ENCODE results near the gene FOXD4L6. TPM values are rescaled to one million over a fixed set of nuclear protein-coding genes. Genes with fewer than 3 reads are reported as not detected.
"Not testable (repeated sequence)": the region's sequence is repeated elsewhere in the genome, so short reads cannot be mapped to it uniquely, and the experiment has no call there.

The FOXD4L6 gene
- polyA plus RNA-seq (ENCODE audit: insufficient read length in 12 of 12) = under 1 TPM in 1 of 12 donors, not detected in 11; 0.11 TPM
- long read RNA-seq, donor 1 = 0 reads
- long read RNA-seq, donor 2 = 0 reads
- long read RNA-seq, donor 3 = 0 reads
- long read RNA-seq, donor 4 = 0 reads
- long read RNA-seq, donor 5 = 0 reads
- long read RNA-seq, donor 6 = 0 reads
- long read RNA-seq, donor 7 = 0 reads
- long read RNA-seq, donor 8 = 0 reads
- long read RNA-seq, donor 9 = 0 reads
- long read RNA-seq, donor 10 = 0 reads
- long read RNA-seq, donor 11 = 0 reads

DNA sequence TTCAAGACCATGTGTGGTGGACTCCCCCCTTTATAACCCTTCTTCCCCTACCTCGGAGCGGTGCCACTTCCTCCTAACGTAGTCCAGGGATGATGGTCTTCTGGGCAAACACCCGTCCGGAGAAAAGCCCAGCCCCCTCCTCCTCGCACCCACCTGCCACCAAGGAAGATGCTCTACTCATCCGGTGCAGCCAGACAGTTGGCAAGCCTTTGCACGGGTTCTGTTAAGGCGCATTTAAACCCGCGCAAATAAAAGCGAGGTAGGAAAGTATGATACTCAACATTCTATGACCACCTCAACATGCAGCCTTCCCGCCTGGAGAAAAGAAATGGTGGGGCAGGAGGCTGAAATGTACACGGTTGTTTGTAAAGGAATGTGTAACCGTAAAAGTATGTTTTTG lies at the start of gene FOXD4L6:
FOXD4L6 (minus strand) TSS at position 101 of the 400 bp plus-strand sequence. CDS start 298 bp downstream, outside the sequence.
- not testable (repeated sequence) for DNase-seq

DNA sequence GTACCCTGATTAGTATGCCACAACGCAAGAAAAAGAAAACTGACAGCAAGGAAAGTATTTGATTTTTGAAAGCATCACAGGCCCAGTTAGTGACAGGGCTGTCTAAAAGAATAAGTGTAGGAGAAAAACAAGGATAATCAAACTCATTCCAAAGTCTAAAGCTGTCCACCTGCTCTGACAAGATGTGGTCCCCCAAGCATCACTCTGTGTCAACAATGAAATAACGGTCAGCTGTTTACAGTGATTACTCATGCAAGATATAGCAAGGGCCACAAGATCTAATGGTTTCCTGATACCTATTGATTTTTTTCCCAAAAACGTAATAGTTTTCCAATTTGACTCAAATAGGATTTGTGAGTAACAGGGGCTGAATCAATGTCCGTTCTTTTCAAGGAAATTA lies 46.5 kb upstream of the FOXD4L6 start:
- DNase-seq = not testable (repeated sequence)

DNA sequence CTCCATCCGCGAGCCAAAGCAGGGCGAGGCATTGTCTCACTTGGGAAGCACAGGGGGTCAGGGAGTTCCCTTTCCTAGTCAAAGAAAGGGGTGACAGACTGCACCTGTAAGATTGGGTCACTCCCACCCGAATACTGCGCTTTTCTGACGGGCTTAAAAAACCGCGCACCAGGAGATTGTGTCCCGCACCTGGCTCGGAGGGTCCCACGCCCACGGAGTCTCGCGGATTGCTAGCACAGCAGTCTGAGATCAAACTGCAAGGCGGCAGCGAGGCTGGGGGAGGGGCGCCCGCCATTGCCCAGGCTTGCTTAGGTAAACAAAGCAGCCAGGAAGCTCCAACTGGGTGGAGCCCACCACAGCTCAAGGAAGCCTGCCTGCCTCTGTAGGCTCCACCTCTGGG lies 21.6 kb upstream of the FOXD4L6 start:
- DNase-seq = not testable (repeated sequence)

DNA sequence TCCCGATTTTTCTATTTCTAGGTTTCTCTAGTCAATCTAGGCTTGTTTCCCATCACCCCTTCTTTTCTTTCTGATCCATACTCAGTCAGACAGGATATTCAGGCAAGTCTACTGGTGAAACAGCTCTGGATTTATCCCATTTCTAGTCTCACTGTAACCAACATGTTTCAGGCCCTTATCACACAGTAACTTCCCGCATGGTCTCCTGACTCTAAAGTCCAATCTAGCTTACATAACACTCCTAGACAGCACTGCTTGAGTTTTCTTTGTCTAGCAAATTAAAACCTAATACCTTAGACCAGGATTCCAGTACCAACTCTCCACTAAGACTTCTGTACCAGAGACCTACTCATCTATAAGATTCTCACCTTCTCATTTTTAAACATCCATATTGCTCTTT lies 13.4 kb upstream of the FOXD4L6 start:
- not testable (repeated sequence) for DNase-seq

DNA sequence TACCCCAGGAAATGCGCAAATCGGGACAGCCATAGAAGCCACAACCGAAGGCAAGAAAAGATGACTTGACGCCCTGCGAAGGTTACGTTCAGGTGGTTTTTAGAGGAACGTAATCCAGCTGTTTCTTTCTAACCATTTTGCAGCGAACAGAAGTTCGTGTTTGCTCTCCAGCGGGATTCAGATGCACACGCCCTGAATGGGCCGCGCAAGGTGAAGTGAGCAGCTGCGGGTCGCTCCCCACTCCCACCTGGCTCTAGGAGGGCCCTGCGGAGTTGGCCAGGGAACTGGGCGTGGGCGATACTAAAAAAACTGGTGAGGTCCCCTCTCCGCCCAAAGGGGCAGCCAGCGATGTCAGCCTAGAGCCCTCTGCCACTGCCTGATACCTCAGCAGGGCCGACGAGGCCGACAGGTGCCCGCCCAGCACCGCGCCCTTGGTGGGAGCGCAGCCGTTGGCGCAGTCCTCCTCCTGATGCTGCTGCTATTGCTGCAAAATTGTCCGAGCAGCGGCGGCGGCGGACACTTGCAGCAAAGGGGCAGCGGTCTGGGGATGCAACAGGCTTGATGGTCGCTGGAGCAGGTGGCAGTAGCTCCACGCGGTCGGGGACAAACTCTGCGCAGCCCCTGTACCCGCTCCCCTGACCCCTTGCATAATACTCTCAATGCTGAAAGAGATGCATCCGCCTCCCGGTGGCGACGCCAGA lies 1.6 kb downstream of the FOXD4L6 start:
- DNase-seq = not testable (repeated sequence)

DNA sequence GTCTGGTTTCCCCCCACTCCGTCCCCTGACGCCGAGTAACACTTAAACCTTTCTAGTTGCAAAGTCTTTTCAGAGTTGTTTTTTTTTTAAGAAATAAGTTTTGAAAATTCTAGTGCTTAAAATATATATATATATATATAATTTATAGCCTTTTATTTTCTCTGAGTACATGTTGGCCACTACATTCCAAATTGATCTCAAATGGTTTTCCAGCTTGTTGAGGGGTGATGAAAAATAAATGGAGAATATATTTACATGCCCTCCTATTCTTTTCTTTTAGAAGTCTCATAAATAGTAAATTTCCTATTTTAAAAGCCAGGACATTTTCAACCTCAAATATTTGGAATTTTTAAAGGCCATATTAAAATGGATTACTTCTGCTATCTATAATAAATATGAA lies 2.5 kb downstream of the FOXD4L6 start:
- not testable (repeated sequence) for DNase-seq

DNA sequence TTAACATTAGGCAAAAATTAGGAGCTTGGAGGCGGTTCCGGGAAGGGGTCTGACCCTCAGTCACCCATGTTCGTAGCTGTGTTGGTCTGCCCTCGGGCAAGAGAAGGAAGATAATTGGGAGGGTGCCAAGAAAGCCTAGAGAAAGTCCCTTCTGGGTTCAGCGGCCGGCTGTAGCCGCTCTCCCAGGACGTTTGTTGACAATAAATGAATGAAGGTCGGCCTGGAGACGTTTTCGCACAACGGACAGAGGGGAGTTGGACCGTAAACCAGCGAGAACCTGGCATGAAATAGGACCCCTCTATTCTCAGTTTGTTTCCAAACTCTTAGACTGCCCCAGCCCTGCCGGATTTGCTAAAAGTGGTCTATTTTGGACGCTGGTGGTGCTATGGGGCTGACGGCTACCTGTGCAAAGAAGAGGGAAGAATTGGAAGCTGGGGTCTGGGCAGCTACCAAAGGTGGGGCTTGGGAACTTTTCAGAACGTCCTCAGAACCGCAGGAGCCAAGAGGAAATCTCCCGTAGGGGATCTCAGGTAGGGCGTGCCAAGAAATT lies 3.3 kb downstream of the FOXD4L6 start:
- DNase-seq = not testable (repeated sequence)

DNA sequence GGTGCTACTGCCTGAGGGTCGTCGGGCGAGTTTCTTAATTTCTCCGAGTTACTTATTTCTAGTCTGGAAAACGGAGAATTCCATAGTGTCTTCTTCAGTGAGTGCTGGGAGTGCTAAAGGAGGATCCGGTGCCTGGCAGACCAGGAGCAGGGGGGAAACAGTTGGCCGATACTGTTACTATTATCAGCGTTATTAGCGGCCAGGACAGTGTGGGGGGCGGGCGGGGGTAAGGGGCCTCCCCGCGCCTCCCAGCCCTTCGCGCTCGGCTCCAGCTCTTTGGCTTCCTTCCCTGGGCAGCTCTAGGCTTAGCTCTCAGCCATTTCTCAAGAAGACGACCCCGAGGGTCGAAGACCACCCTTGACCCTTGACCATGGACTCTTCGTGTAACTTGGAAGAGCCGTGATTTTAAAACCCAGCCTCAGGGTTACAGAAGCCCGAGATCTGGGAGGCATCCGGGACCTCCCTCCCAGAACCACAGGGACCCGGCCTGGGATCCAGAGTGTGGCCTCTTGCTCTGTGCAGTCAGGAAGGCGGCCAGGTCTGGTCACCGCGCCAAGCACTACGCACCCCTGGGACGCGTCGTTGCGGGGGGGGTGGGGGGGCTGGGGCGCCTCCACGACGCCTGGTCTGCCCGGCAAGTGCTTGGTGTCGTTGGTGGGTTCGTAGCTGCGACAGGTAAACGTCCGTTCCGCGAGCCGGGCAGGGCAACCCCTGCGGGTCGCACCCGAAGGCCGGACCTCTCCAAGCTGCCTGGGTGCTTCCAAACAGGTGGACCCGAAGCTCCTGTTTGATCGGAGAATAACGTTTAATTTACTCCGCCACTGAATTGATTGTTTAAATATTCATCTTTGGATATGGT lies 4.0 kb downstream of the FOXD4L6 start:
- not testable (repeated sequence) for DNase-seq

DNA sequence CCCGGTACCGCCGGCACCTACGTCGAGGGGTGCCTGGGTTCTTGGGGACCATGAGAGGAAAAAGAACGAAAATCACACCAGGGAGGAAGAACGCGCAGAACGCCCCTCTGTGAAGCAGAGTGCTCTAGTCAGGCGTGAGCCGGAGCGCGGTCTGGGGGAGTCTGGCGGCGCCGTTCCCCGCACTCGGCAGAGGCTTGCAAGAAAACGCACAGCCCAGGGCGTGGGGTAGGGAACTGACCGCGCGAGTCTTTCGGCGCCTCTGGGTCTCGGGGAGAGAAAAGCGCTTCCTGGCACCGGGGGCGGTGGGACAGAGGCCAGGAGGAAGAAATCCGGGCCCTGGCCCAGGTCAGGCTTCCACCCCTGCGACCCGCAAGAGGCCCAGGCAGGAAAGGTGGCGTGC lies 4.7 kb downstream of the FOXD4L6 start:
- not testable (repeated sequence) for DNase-seq

DNA sequence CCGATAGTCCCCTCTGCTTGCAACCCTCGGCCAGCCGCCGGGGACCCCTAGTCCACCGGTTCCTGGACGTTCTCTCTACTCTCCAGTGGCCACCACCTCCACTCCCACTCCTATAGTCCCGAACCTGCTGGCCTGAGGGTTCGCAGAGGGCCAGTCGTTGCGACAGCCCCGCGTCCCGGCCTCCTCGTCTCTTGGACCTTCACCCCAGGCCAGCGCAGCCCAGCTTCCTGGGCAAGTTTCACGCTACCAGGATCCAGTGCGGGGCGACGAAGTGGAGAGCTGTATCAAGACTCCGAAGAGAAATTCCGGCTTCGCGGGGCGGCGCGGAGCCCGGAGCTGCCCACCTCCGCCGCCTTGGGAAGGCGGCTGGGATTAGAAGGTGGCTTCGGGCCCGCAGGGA lies 5.1 kb downstream of the FOXD4L6 start:
- DNase-seq = not testable (repeated sequence)

DNA sequence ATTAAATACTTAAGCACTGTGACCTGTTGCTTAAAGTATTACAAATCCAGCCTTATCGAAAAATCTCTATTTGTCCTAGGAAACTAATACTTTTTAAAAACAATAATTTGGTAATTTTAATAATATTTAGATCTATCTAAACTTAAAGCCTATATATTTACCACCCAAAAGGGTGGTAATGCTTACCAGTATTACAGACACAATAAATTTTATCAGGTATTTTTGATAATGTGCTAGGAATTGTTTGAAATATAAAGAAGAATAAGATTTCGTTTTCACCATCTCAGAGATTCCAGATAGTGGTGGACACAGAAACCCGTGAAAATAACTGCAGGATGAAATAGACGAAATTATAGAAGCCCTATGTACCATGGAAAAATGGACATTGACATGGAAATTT lies 7.8 kb downstream of the FOXD4L6 start:
- not testable (repeated sequence) for DNase-seq

DNA sequence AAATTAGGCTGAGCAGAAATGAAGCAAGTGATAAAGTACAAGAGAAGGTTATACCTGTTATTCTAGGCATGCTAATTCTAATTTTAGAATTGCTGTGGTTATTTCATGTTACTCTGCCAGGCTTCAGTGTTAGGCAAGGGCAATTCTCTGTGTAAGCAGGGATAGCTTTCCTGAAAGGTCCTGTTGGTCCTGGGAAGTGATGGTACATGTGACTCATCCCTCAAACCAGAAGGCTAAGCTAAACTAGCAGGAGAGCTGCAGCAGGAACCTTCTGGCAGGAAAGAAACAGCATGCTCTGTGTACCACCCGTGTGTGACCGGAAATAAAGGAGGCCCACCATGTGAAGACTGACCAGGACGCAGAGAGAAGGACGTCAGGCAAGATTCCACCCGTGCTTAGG lies 8.8 kb downstream of the FOXD4L6 start:
- not testable (repeated sequence) for DNase-seq

DNA sequence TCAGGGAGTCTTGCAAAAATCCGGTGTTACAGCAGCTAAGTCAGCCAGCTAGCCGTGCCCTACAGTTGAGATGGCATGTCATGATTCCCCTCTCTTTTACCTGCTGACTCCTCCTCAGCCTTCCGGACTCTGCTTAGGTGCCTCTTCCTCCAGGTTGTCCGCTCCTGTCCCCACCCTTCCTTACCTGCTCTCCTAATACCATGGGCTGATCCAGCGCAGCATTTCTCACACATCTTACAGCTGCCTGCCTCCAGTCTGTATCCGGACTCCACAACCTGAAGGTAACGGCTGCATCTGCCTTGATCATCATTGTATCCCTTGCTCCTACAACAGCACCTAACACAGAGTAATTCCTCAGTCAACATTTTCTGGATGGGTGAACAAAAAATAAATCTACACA lies 9.2 kb downstream of the FOXD4L6 start:
- not testable (repeated sequence) for DNase-seq

DNA sequence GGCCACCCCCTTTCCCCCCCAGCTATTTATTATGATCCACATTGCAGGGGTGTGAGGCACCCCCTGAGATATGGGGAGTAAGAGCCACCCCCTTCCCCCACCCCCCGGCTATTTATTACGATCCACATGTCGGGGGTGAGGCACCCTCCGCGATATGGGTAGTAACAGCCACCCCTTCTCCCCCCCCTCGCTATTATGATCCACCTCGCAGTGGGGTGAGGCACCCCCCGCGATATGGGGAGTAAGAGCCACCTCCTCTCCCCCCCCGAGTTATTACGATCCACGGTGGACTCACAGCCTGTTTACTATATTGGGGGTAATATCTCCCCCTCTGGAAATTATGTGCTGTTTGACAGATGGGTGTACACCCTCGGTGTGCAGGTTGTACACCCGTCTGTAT lies 15.1 kb downstream of the FOXD4L6 start:
- DNase-seq = not testable (repeated sequence)

DNA sequence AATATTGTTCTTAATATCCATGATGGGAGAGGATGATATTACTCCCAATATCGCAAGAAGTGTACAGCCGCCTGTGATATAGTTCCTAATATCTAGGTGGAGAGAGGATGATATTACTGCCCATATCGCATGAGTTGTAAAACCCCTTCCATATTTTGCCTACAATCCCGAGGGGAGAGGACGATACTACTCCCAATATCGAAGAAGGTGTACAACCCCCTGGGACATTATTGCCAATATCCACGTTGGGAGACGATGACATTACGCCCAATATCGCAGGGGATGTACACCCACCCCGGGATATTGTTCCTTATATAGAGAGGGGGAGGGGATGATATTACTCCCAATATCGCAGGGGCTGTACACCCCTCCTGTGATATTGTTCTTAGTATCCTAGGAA lies 17.1 kb downstream of the FOXD4L6 start:
- DNase-seq = not testable (repeated sequence)

DNA sequence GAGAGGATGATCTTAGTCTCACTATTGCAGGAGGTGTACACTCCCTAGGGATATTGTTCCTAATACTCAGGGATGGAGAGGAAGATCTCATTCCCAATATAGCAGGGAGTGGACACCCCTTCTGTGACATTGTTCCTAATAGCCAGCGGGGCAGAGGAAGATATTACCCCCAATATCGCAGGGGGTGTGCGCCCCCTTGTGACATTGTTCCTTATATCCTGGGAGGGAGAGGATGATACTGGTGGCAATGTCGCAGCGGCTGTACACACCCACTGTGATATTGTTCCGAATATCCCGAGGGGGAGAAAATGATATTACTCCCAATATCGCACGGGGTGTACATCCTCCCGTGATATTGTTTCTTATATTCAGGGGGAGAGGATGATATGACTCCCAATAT lies 17.6 kb downstream of the FOXD4L6 start:
- not testable (repeated sequence) for DNase-seq

DNA sequence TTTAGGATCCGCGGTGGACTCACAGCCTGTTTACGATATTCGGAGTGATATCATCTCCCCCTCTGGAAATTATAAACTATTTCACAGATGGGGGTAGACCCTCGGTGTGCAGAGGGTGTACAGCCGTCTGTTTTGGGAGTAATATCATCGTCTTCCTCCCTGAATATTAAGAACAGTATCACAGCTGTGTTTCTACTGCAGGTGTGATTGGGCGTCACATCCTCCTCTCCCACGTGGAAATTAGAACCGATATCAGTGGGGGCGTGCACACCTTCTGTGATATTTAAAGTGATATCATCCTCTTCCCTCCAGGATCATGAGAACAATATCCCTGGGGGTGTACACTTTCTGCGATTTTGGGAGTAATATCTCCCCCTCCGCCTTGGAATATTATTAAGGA lies 19.2 kb downstream of the FOXD4L6 start:
- not testable (repeated sequence) for DNase-seq

DNA sequence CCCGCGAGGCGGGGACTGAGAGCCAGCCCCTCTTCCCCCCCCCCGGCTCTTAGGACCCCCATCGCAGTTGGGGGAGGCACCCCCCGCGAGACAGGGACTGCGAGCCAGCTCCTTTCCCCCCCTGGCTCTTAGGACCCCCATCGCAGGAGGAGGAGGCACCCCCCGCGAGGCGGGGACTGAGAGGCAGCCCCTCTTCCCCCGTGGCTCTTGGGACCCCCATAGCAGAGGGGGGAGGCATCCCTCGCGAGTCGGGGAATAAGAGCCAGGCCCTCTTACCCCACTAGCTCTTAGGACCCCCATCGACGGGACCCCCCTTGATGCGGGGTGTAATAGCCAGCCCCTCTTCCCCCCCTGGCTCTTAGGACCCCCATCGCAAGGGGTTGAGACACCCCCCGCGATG lies 19.7 kb downstream of the FOXD4L6 start:
- DNase-seq = not testable (repeated sequence)

DNA sequence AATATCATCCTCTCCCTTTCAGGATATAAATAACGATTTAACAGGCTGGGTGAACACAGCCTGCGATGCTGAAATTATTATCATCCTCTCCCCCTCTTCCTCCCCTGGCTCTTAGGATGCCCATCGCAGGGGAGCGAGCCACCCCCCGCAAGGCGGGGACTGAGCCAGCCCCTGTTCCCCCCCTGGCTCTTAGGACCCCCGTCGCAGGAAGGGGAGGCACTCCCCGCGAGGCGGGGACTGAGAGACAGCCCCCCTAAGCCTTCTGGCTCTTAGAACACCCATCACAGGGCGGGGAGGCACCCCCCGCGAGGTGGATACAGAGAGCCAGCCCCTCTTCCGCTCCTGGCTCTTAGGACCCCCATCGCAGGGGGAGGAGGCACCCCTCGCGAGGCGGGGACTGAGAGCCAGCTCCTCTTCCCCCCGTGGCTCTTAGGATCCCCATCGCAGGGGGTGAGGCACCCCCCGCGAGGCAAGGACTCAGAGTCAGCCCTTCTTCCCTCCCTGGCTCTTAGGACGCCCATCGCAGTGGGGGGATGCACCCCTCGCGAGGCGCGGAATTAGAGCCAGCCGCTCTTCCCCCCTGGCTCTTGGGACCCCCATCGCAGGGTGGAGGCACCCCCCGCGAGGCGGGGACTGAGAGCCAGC lies 21.9 kb downstream of the FOXD4L6 start:
- DNase-seq = not testable (repeated sequence)

DNA sequence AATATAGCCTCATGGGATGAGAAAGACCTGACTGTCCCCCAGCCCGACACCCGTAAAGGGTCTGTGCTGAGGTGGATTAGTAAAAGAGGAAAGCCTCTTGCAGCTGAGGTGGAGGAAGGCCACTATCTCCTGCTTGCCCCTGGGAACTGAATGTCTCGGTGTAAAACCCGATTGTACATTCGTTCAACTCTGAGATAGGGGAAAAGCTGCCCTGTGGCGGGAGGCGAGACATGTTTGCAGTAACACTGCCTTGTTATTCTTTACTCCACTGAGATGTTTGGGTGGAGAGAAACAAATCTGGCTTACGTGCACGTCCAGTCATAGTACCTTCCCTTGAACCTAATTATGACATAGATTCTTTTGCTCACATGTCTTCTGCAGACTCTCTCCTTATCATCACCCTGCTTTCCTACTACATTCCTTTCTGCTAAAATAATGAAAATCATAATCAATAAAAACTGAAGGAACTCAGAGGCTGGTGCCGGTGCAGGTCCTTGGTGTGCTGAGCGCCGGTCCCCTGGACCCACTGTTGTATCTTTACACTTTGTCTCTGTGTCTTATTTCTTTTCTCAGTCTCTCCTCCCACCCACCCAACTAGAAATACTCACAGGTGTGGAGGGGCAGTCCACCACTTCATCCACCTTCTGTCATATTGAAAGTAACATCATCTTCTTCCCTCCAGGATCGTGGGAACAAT lies 22.8 kb downstream of the FOXD4L6 start:
- not testable (repeated sequence) for DNase-seq

DNA sequence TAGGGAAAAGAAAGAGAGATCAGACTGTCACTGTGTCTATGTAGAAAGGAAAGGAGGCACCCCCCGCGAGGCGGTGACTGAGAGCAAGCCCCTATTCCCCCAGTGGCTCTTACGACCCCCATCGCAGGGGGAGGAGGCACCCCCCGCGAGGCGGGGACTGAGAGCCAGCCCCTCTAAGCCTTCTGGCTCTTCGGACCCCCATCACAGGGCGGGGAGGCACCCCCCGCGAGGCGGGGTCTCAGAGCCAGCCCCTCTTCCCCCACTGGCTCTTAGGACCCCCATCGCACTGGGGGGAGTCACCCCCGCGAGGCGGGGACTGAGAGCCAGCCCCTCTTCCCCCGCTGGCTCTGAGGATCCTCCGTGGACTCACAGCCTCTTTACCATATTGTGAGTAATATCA lies 23.9 kb downstream of the FOXD4L6 start:
- not testable (repeated sequence) for DNase-seq

Measured in muscle of arm (tissue), 14 donors.